HepG2 (cell line): ENCODE measurements around the gene UNC13D. TPM values are rescaled to one million over a fixed set of nuclear protein-coding genes. Genes with fewer than 3 reads are reported as not detected.
A peak's percentile ranks its signal among the peaks of the same experiment; 100 is the strongest.

ENCODE experiments used
- CENPX ChIP-seq: sonication (generic); formaldehyde crosslinking; IDR thresholded peaks from 2 replicates; pipeline ENCODE4 v1.9.0; 2021; ENCODE audit warnings: mild to moderate bottlenecking, missing genetic modification reagents, moderate library complexity
- HNF4A ChIP-seq: sonication (generic); formaldehyde crosslinking; IDR thresholded peaks from 2 replicates; pipeline ENCODE4 v1.4.0; 2020; ENCODE audit warnings: missing genetic modification reagents
- KDM5A ChIP-seq: fragments of 200-600 bp; sonication (generic); IDR thresholded peaks from 2 replicates; pipeline ENCODE4 v1.7.0; 2018; ENCODE audit warnings: antibody characterized with exemption, mild to moderate bottlenecking, low read length, borderline replicate concordance
- MXD3 ChIP-seq: IDR thresholded peaks from 2 replicates; pipeline ENCODE4 v1.6.1; 2016; ENCODE audit warnings: mild to moderate bottlenecking, missing biosample characterization, missing genetic modification reagents
- PHF21A ChIP-seq: sonication (generic); formaldehyde crosslinking; IDR thresholded peaks from 2 replicates; pipeline ENCODE4 v1.5.0; 2020; ENCODE audit warnings: mild to moderate bottlenecking, missing genetic modification reagents
- THAP9 ChIP-seq: sonication (generic); formaldehyde crosslinking; IDR thresholded peaks from 2 replicates; pipeline ENCODE4; 2020; ENCODE audit warnings: missing genetic modification reagents, mild to moderate bottlenecking, borderline replicate concordance
- XBP1 ChIP-seq: sonication (generic); formaldehyde crosslinking; IDR thresholded peaks from 2 replicates; pipeline ENCODE4 v1.5.0; 2020; ENCODE audit warnings: missing genetic modification reagents
- ZBTB21 ChIP-seq: sonication (generic); formaldehyde crosslinking; IDR thresholded peaks from 2 replicates; pipeline ENCODE4 v1.4.0; 2020; ENCODE audit warnings: missing genetic modification reagents
- ZNF709 ChIP-seq: sonication (generic); formaldehyde crosslinking; IDR thresholded peaks from 2 replicates; pipeline ENCODE4 v1.5.0; 2020; ENCODE audit warnings: mild to moderate bottlenecking, missing genetic modification reagents
- polyA plus RNA-seq, 8 experiments: library from polyadenylated mRNA; depleted of rRNA in 3 of 8; stranded (reverse) in 7 of 8; unstranded in 1 of 8; fragments of >200 nt; fragmentation: Illumina TruSeq in 4 of 8; extraction: Trizol in 4 of 8; gene quantifications; 2 replicates each; pipeline versions ENCODE4 v1.2.1 to v1.2.3, GENCODE V29; 2011 to 2016; ENCODE audit warnings: low read depth in 4 of 8, missing spikeins in 1 of 8, mixed read lengths in 1 of 8; ENCODE audit not compliant: insufficient read depth in 1 of 8
- total RNA-seq, 5 experiments: library from RNA; depleted of rRNA; stranded (reverse); fragments of >200 nt; fragmentation: Illumina TruSeq; extraction: Trizol; gene quantifications; 2 replicates each; pipeline ENCODE4 v1.2.3, GENCODE V29; 2016; ENCODE audit warnings: low read depth in 1 of 5
- TF ChIP-seq, protein P1 (sequence below): sonication (generic); formaldehyde crosslinking; IDR thresholded peaks from 2 replicates; pipeline ENCODE4 v1.8.1; 2023; ENCODE audit warnings: missing genetic modification reagents, inconsistent platforms, borderline replicate concordance
- TF ChIP-seq, protein P2 (sequence below), 2 experiments: fragments of 450-650 bp in 1 of 2; sonication (generic) in 1 of 2; formaldehyde crosslinking in 1 of 2; IDR thresholded peaks; 2 replicates each; pipeline versions ENCODE4 v1.6.1 to v1.8.0; 2016 to 2022; ENCODE audit warnings: antibody characterized with exemption in 1 of 2, mild to moderate bottlenecking in 1 of 2, missing genetic modification reagents in 1 of 2

UNC13D gene
- total and polyA plus RNA-seq, 2 of the 13 experiments (the other 11 are each of a cell fraction or from before 2014, with no cell fraction given): 29.7 to 42.7 TPM

- TF ChIP-seq, protein P1, sequence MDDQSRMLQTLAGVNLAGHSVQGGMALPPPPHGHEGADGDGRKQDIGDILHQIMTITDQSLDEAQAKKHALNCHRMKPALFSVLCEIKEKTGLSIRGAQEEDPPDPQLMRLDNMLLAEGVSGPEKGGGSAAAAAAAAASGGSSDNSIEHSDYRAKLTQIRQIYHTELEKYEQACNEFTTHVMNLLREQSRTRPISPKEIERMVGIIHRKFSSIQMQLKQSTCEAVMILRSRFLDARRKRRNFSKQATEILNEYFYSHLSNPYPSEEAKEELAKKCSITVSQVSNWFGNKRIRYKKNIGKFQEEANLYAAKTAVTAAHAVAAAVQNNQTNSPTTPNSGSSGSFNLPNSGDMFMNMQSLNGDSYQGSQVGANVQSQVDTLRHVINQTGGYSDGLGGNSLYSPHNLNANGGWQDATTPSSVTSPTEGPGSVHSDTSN (CRISPR knock-in tag): no peak
- TF ChIP-seq PHF21A (CRISPR knock-in tag): peak; percentile 93
- peak; percentile 57 for TF ChIP-seq MXD3
- TF ChIP-seq ZBTB21 (CRISPR knock-in tag): peak; percentile 20; the same call in 1 of the 2 replicates
- TF ChIP-seq THAP9: peak; percentile 52; the same call in 1 of the 2 replicates
- TF ChIP-seq HNF4A (CRISPR knock-in tag): peak; percentile 50; the same call in 1 of the 2 replicates
- no peak for TF ChIP-seq CENPX (CRISPR knock-in tag)
- TF ChIP-seq, protein P2, sequence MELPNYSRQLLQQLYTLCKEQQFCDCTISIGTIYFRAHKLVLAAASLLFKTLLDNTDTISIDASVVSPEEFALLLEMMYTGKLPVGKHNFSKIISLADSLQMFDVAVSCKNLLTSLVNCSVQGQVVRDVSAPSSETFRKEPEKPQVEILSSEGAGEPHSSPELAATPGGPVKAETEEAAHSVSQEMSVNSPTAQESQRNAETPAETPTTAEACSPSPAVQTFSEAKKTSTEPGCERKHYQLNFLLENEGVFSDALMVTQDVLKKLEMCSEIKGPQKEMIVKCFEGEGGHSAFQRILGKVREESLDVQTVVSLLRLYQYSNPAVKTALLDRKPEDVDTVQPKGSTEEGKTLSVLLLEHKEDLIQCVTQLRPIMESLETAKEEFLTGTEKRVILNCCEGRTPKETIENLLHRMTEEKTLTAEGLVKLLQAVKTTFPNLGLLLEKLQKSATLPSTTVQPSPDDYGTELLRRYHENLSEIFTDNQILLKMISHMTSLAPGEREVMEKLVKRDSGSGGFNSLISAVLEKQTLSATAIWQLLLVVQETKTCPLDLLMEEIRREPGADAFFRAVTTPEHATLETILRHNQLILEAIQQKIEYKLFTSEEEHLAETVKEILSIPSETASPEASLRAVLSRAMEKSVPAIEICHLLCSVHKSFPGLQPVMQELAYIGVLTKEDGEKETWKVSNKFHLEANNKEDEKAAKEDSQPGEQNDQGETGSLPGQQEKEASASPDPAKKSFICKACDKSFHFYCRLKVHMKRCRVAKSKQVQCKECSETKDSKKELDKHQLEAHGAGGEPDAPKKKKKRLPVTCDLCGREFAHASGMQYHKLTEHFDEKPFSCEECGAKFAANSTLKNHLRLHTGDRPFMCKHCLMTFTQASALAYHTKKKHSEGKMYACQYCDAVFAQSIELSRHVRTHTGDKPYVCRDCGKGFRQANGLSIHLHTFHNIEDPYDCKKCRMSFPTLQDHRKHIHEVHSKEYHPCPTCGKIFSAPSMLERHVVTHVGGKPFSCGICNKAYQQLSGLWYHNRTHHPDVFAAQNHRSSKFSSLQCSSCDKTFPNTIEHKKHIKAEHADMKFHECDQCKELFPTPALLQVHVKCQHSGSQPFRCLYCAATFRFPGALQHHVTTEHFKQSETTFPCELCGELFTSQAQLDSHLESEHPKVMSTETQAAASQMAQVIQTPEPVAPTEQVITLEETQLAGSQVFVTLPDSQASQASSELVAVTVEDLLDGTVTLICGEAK (IDR thresholded peaks at IDR 0.05): no peak
- TF ChIP-seq, protein P2 (CRISPR knock-in tag; IDR thresholded peaks at IDR 0.05): peak; percentile 69; the same call in 1 of the 2 replicates
- TF ChIP-seq KDM5A: no peak; the same call in 1 of the 2 replicates
- no peak for TF ChIP-seq ZNF709 (CRISPR knock-in tag)
- no peak for TF ChIP-seq XBP1
Measured at GRCh38 chr17:75869282-75870141, 25.3 kb upstream of the UNC13D start (continued).
